D721Med (cell line): ENCODE data around the gene FAM151A.

Experiments
- DNase-seq: peaks from one replicate; pipeline ENCODE4 v3.0.0; 2011; ENCODE audit warnings: low spot score; ENCODE audit not compliant: insufficient read length
- FAIRE-seq: peaks from 2 replicates; lab custom pipeline; 2011; peaks lifted over from hg19 to GRCh38; lab: Jason Lieb, UNC
- TF ChIP-seq, protein P1 (sequence below): IDR thresholded peaks from 2 replicates; pipeline ENCODE4 v1.5.1; 2012; ENCODE audit warnings: mild to moderate bottlenecking, control low read depth; ENCODE audit not compliant: insufficient read depth; ENCODE audit errors: missing control alignments

FAM151A gene

DNA sequence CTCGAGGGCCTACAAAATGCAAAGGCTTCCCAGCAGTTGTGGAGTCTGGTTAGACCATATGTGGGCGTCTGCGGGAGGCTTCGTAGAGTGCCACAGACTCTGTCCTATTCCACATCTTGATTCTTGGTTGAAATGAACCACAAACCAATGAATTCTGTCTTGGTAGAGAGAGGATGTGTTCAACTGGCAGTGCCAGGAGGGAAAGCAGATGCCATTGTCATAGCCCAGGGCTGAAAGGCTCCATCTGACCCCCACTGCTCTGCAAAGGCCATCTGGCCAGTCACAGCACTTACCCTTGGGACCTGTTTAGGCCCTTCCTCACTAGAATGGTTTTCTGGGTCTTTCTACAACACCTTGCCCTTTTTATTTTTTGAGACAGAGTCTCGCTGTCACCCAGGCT lies 53.2 kb downstream of the FAM151A start:
- no peak for FAIRE-seq
- TF ChIP-seq, protein P1, sequence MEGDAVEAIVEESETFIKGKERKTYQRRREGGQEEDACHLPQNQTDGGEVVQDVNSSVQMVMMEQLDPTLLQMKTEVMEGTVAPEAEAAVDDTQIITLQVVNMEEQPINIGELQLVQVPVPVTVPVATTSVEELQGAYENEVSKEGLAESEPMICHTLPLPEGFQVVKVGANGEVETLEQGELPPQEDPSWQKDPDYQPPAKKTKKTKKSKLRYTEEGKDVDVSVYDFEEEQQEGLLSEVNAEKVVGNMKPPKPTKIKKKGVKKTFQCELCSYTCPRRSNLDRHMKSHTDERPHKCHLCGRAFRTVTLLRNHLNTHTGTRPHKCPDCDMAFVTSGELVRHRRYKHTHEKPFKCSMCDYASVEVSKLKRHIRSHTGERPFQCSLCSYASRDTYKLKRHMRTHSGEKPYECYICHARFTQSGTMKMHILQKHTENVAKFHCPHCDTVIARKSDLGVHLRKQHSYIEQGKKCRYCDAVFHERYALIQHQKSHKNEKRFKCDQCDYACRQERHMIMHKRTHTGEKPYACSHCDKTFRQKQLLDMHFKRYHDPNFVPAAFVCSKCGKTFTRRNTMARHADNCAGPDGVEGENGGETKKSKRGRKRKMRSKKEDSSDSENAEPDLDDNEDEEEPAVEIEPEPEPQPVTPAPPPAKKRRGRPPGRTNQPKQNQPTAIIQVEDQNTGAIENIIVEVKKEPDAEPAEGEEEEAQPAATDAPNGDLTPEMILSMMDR: no peak

DNA sequence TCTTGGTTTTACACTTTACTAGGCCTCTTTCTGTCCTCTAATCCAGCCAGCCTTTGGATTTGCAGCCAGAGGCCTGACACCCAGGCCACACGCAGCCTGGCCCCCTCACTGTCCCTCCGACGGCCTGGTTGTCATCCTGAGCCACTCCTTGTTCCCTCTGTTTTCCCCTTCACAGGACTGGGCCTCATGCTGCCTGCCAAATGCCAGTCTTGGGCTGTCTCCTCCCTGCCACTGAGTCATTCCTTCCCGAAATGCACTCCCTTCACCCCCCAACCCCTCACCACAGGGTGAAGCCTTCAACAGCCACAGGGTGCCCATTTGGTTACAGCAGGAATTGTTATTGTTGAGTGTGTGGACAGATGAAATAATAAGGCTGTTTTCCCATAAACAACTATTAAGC lies 54.0 kb downstream of the FAM151A start:
- DNase-seq: no peak
- FAIRE-seq: no peak
- TF ChIP-seq, protein P1: no peak

More for the DNA sequence above, 53.2 kb downstream of the FAM151A start:
- no peak for DNase-seq

DNA sequence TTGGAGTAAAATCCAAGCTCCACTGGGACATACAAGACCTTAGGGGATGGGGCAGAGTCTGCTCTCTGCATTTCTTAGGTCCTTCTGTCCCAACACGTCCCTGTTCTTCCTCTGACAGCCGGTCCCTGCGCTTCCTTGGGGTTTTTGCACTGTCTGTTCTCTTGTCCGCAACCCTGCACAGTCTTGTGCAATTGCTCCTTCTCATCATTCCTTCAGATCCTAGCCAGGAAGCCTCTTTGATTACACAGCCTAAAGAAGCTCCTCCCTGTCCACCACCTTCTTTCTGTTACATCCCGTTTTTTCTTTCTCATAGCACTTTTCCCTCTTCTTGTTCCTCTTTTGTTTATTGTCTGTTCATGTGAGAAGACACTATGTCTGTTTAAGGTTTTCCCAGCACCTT lies 55.4 kb downstream of the FAM151A start:
- DNase-seq (no peak), FAIRE-seq (no peak)
- TF ChIP-seq, protein P1: no peak

DNA sequence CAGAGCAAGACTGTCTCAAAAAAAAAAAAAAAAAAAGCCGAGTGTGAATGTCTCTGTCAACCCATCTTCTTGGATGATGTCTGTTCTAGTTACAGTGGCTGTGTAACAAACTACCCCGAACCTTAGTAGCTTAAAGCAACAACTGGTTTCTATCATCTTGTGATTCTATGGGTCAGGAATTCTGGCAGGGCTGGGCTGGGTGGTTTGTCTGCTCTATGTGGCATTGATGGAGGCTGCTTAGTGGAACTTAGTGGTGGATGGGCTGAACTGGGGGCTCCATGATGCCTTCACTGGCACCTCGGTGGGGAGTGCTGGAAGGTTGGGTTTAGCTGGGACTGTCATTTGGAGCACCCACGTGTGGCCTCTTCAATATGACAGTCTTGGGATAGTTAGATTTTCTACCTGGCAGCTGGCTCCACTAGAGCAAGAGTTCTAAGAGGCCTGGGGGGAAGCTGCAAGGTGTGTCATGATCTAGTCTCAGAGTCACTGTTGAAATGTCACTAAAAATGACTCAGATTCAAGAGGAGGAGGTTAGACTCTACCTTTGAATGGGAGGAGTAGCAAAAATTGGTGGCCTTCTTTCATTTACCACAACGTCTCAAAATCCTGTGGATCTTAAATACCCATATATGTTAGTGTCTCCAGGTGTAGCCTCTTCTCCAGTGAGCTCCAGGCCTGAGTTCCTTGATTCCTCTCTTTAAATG lies 56.7 kb downstream of the FAM151A start:
- no peak for FAIRE-seq
- no peak for DNase-seq
- TF ChIP-seq, protein P1: no peak

DNA sequence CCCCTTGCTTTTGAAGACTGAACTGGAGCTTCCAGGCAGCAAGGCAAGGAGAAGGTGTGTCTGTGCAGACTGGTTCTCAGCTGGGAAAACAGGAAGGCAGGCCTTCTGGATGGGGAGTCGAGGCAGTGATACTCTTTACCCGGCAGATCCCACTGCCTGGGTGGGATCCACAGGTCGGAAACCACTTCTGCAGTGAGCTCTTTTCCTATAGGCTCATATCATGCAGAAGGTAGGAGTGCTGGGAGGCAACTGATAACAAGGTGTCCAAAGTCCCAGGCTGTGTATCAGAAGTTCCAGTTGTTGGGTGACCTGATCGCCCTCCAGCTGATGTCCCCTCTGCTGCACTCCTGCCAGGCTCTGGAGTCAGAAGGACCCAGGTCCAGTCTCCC lies 58.2 kb downstream of the FAM151A start:
- no peak for DNase-seq
- TF ChIP-seq, protein P1: no peak
- no peak for FAIRE-seq

DNA sequence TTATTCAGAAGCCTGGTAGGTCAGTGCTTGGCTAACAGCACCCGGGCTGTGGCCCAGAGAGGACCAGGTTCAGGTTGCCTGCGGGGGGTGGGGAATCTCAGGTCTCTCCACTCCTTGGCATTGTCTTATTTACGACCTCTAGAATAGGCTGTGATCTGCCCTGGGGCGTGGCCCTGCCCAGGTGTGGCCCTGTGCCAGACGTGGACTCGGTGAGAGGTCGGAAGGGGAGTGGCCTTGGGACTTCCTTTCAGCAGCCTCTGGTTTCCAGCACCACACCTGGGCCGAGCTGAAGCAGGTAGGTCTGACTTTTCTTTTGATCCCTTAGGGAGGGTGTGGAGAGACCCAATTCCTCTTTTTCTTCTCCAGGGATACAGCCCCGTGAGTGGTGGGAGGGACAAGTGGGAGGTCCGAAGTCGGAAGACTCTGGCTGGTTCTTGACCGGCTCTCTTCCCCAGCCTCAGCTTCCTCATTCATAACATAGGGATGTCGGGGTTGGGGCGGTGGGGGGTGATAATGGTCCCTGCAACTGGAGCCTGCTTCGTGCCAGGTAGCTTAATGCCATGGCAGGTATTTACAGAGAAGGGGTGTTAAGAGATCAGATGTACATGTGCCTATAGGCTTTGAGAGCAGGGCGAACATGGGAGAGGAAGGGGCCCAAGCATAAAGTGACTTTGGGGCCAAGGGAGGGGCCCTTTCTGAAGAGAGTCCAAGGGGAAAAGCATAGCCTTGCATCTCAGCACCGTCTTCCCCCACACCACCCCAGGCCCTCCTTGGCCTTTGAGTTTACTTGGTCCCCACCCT lies 58.8 kb downstream of the FAM151A start:
- FAIRE-seq: no peak
- TF ChIP-seq, protein P1: no peak
- no peak for DNase-seq

DNA sequence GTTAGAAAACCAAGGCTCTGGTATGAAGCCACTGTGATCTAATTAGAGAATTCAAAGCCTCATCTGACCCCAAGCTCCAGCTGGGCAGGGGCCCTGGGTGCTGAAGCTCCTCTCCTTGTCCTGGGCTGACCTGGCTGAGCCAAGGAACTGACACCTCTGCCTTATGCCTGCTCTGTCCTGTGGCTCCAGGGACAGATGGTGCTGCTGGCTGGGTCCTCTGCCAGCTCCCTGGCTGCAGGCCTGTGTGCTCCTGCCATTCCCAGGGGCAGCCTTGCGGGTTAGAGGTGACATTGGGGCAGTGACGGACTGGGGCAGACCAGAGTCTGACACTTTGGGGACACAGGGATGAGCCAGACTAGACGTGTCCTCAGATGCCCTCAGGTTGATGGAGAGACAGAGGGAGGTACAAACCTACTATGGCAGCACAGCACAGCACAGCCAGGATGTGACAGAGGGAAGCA lies 63.5 kb downstream of the FAM151A start:
- FAIRE-seq (no peak), DNase-seq (no peak)
- TF ChIP-seq, protein P1: no peak
